NCI-H748 treated with DMSO at 0.1 percent for 48 hours (cell line): ENCODE results near the gene CYP46A1.

Source experiments
- DNase-seq: peaks from one replicate; lab custom pipeline; 2025; lab: John Stamatoyannopoulos, UW

Gene CYP46A1

GRCh38 chr14:99716091-99716849, 32.2 kb downstream of the CYP46A1 start:
- no peak for DNase-seq

- DNase-seq: no peak
Measured at GRCh38 chr14:99716850-99717681, 33.0 kb downstream of the CYP46A1 start.

GRCh38 chr14:99717682-99718013, 33.5 kb downstream of the CYP46A1 start:
- DNase-seq: no peak

- DNase-seq: no peak
Measured at GRCh38 chr14:99718031-99718810, 34.1 kb downstream of the CYP46A1 start.

GRCh38 chr14:99718811-99719192, 34.7 kb downstream of the CYP46A1 start:
- DNase-seq: no peak

- no peak for DNase-seq
Measured at GRCh38 chr14:99720941-99721791, 37.1 kb downstream of the CYP46A1 start.

GRCh38 chr14:99721792-99722516, 37.9 kb downstream of the CYP46A1 start:
- no peak for DNase-seq

GRCh38 chr14:99722741-99723140, 38.6 kb downstream of the CYP46A1 start:
- DNase-seq: no peak

GRCh38 chr14:99724196-99724891, 40.2 kb downstream of the CYP46A1 start:
- no peak for DNase-seq

- no peak for DNase-seq
Measured at GRCh38 chr14:99724939-99725773, 41.1 kb downstream of the CYP46A1 start.

- DNase-seq: no peak
Measured at GRCh38 chr14:99725774-99726537, 41.9 kb downstream of the CYP46A1 start.

GRCh38 chr14:99726538-99727095, 42.5 kb downstream of the CYP46A1 start:
- DNase-seq: no peak

GRCh38 chr14:99727096-99727870, 43.2 kb downstream of the CYP46A1 start:
- DNase-seq: no peak

GRCh38 chr14:99728231-99728920, 44.3 kb downstream of the CYP46A1 start:
- DNase-seq: no peak

- no peak for DNase-seq
Measured at GRCh38 chr14:99728981-99729451, 44.9 kb downstream of the CYP46A1 start.

GRCh38 chr14:99729991-99730875, 46.1 kb downstream of the CYP46A1 start:
- peak; percentile 71 for DNase-seq
